ENCODE results near the gene PSKH1. TPM values are rescaled to one million over a fixed set of nuclear protein-coding genes. Genes with fewer than 3 reads are reported as not detected.

The PSKH1 gene
- total and polyA plus RNA-seq, 8 donors, result 12.7 to 17.7 (median 15.5) TPM

DNA sequence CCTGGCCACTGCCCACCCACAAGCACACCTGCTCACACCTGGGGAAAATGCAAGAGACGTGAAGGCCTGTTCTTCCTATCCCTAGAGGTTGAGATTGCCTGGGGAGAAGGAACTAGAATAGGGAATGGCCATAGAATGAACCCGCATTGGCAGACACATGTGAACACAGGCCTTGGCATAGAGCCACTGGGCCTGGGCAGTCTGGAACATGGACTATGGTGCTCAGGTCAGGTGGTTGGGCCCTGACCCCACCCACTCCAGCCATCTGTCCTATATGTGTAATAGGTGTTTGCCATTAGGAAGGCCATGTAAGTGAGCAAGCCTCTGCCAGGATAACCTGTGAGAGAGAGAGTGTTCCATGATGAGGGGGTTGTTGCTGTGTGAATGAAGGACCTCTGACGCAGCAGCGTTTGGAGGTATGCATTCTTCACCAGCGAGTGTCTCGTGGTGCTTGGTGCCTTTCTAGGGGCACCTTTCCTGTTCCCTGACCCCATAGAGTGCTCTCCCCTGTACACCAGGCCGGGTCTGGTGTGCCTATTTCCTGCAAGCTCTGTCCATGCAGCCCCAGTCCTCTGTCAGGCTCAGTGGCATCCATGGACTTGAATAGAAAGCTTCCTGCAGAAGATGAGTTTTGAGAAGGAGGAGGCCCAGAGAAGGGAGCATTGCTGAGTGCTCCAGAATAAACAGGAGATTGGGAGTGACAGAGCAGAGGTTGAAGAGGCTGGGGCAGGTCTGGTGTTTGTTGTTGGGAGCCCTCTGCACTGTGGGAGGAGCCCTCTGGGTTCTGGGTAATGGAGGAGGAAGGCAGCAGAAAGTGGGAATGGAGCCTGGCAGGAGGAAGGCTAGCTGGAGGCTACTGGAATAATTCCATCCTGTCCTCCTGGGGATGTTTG lies 23.0 kb downstream of the PSKH1 start:
- H3K36me3 ChIP-seq, result no peaks in the 10 kb centered on the region
- no peak overlapping the region for H3K4me3 ChIP-seq
- H3K27me3 ChIP-seq, result no peaks in the 10 kb centered on the region
- 74% methylated on average over 7 of the region's 7 CpGs for WGBS, 2 donors
- DNase-seq (peak in 4 of 6 donors; percentile 55 to 87 (median 70)), FAIRE-seq (no peak), ATAC-seq (peak; percentile 58 to 92 (median 62))
- no peak overlapping the region for H3K27ac ChIP-seq
- H3K9me3 ChIP-seq, result no peaks in the 10 kb centered on the region
- intact Hi-C loops (cut with DNase I), result no loop called here
- no peak for TF ChIP-seq CTCF (IDR thresholded peaks at IDR 0.05)
- no peaks in the 10 kb centered on the region for H3K4me1 ChIP-seq

GRCh38 chr16:67917140-67917851 lies 24.2 kb downstream of the PSKH1 start:
- Histone ChIP-seq H3K27me3 (no peaks in the 10 kb centered on the region), H3K9me3 (no peaks in the 10 kb centered on the region), H3K4me1 (no peaks in the 10 kb centered on the region), H3K36me3 (no peaks in the 10 kb centered on the region), H3K27ac (no peak overlapping the region), H3K4me3 (no peak overlapping the region)
- intact Hi-C loops (cut with DNase I), result no loop called here
- FAIRE-seq, result no peak
- peak in 2 of 4 donors; percentile 24 to 32 for ATAC-seq
- WGBS, 2 donors, result 62 to 70% methylated on average over 6 of the region's 6 CpGs
- peak in 1 of 6 donors; percentile 41 for DNase-seq
- TF ChIP-seq CTCF (IDR thresholded peaks at IDR 0.05), result no peak

DNA sequence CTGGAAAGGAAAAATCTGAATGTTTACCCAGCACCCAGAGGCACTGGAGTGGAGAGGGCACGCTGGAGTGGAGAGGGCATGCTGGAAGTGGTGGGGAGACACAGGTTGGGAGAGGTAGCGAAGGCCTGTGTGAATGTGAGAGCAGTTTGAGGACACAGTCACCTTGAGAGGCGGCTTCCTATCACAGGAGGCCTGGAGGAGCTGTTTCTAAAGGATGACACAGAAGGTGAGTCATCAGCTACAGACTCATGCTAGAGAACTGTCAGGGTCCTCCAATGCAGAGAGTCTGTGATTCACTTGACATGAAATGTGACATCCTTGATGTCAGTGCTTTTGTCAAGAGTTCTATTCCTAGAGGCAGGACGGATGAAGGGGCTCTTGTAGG lies 24.8 kb downstream of the PSKH1 start:
- intact Hi-C loops (cut with DNase I), result no loop called here

GRCh38 chr16:67919622-67920221 lies 26.7 kb downstream of the PSKH1 start:
- Histone ChIP-seq H3K27me3 (no peaks in the 10 kb centered on the region), H3K27ac (no peak overlapping the region), H3K36me3 (no peaks in the 10 kb centered on the region), H3K4me3 (no peak overlapping the region), H3K4me1 (no peaks in the 10 kb centered on the region), H3K9me3 (no peaks in the 10 kb centered on the region)
- no peak for TF ChIP-seq CTCF (IDR thresholded peaks at IDR 0.05)
- peak in 1 of 6 donors; percentile 57 for DNase-seq
- no peak for ATAC-seq
- intact Hi-C loops (cut with DNase I), result loop anchor here in 1 of 3 donors (10.0 kb wide), 1 partner anchor 245 kb away; no protein-coding TSS in a partner anchor
- FAIRE-seq, result no peak
- WGBS, 2 donors, result 79 to 86% methylated on average over 6 of the region's 6 CpGs

More for the DNA sequence above, 24.8 kb downstream of the PSKH1 start:
- no peaks in the 10 kb centered on the region for H3K27me3 ChIP-seq
- H3K9me3 ChIP-seq, result no peaks in the 10 kb centered on the region
- no peak for TF ChIP-seq CTCF (IDR thresholded peaks at IDR 0.05)
- WGBS, 2 donors, result 83 to 84% methylated on average over 4 of the region's 4 CpGs
- no peaks in the 10 kb centered on the region for H3K4me1 ChIP-seq
- H3K4me3 ChIP-seq, result no peak overlapping the region
- peak in 1 of 4 donors; percentile 44 for ATAC-seq
- H3K27ac ChIP-seq, result no peak overlapping the region
- no peak for FAIRE-seq
- no peak for DNase-seq
- H3K36me3 ChIP-seq, result no peaks in the 10 kb centered on the region

Measured in pancreas (tissue), 10 donors.